Tibial nerve (tissue), 4 donors: Measurements from ENCODE around the gene CERS1.

ENCODE experiments used
- CTCF ChIP-seq, 5 experiments: fragments of 200-600 bp in 3 of 5; fragments of 450-650 bp in 2 of 5; sonication (generic) in 3 of 5; IDR thresholded peaks; one replicate each; pipeline ENCODE4 v1.5.1; 2016 to 2019; ENCODE audit warnings: antibody characterized with exemption in 5 of 5, mild to moderate bottlenecking in 3 of 5, moderate library complexity in 2 of 5
- EP300 ChIP-seq, 2 donors: sonication (generic); formaldehyde crosslinking; IDR thresholded peaks; one replicate each; pipeline ENCODE4 v1.6.1; 2017; ENCODE audit warnings: antibody characterized with exemption in 2 of 2, mild to moderate bottlenecking in 1 of 2
- POLR2A ChIP-seq, 2 donors: fragments of 450-650 bp; IDR thresholded peaks; one replicate each; pipeline ENCODE4 v1.6.1; 2017; ENCODE audit warnings: antibody characterized with exemption in 2 of 2, mild to moderate bottlenecking in 2 of 2, moderate library complexity in 2 of 2

DNA sequence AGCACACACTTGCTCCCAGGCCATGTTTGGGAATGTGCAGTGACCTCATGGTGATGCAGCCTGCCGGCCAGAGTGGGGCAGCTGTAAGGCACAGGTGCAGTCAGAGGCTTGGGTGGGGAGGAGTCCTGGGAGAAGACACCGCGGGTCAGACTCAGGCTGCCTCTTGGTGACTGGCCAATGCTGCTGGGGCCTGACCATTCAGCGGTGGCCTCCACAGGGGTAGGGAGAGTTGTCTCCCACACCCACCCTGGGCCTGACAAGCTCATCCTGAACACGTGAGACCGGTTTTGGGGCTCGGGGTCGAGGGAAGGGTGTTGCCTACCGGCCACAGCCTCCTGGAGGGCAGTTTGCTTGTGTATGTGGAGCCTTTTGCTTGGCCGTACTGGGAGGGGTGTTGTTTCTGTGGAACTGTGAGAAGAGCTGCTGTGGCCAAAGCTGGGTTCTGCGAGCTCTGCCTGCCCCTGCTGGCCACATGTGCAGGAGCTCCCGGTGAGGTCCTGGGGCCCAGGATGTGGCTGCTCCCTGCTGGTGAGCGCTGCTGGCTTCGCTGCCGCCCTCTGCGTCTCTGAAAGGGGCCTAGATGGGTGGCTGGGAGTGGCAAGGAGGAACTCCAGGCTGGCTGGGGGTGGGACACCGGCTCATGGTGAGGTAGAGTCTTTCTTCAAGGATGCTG, 42.1 kb downstream of the CERS1 start:
- no peak for TF ChIP-seq POLR2A (IDR thresholded peaks at IDR 0.05)
- no peak for TF ChIP-seq CTCF (IDR thresholded peaks at IDR 0.05)
- no peak for TF ChIP-seq EP300 (IDR thresholded peaks at IDR 0.05)
